GM18870 (cell line): ENCODE measurements around the gene CTNND2.
"Not testable (repeated sequence)": the region's sequence is repeated elsewhere in the genome, so short reads cannot be mapped to it uniquely, and the experiment has no call there.

ENCODE experiments used
- ATAC-seq: cut with Tn5 transposase; IDR thresholded peaks from one replicate; pipeline ENCODE4 v1.9.1; 2021; ENCODE audit warnings: moderate library complexity; ENCODE audit not compliant: unreplicated experiment

CTNND2 gene

GRCh38 chr5:11482011-11482410 lies 422.2 kb downstream of the CTNND2 start:
- no peak for ATAC-seq

- no peak for ATAC-seq
These were observed 426.5 kb downstream of the CTNND2 start for GRCh38 chr5:11477786-11478185.

DNA sequence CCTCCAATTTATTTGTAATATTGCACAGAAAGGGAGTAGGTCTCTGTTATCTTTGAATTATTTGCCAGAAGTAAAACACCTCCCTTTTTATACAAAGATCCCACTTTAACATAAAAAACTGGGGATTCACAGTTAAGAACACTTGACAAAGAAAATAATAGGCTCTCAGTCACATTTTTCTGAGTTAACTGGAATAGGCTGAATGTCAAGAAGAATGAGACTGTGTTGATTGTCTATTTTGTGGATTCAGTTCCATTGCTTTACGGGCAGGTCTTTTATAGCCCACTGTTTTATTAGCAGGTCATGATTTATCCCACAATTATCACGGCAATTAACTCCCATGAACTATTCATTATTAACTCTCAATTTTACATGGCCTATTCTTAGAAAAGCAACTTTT lies 427.4 kb downstream of the CTNND2 start:
- ATAC-seq = no peak

DNA sequence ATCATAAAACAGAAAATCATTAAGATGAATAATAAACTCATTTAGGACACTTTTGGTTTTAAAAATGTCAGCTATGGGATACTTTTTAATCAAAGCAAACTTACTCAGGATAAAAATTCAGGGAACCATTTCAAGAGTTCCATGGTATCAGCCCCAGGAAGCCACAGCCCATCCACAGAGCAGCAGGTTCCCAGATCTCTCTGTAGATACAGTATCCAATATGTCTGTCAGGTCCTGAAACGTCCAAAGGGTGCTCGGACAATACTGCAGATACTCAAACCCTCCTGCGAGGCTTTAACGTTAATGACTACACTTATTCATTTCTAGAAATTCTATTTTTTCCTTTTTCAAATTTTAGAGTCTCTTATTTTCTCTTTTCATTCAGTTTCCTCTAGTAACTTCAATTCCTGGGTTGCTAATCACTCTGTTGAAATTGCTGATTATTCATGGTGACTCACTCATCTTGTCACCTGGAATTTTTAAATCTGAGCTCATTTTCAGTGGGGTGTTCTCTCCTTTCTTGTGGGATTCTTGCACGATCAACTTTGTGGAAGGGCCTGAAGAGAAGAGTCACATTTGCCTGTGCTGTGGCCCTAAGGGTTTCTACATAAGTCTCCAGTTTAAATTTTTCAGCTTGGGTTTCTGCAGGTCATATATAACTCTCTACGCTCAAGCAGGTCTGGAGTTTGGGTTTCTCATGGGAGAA lies 435.8 kb downstream of the CTNND2 start:
- ATAC-seq = no peak

GRCh38 chr5:11467588-11467987 lies 436.7 kb downstream of the CTNND2 start:
- ATAC-seq = no peak

GRCh38 chr5:11459716-11460115 lies 444.5 kb downstream of the CTNND2 start:
- ATAC-seq = no peak

DNA sequence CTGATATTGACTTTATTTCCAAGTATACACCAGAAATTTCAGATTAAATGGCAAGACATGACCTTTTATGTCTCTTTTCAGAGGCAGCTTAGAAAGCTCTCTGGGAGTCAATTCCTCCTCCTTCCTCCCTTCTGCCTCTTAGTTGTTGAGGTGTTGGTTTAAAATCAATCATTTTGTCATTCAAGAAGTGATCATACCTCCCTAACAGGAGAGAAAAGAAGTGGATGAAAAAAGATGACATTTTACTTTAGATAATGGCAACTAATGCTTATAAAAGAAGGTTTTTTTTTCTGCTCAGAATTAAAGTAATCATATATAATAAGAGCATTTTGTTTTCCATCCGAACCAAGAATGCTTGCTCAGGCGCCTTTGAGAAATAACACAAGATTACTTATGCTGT lies 448.7 kb downstream of the CTNND2 start:
- ATAC-seq = no peak

GRCh38 chr5:11452852-11453251 lies 451.4 kb downstream of the CTNND2 start:
- ATAC-seq = no peak

DNA sequence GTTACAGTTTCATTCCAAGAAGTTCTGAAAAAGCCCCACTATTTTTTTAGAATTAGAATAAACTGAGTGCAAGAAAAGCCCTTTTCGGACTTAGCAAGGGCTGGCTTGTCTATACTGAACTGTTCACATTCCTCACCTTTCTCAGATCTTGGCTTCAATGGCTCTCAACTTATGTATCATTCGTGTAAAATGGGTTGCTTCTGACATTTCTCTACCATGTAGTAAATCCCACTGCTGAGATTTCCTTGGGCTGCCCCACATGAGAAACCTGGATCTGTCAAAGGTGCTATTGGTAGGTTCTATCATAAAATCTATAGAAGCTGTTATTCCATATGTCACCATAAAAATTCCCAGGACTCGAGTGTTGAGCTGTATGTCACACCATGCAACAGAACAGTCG lies 454.3 kb downstream of the CTNND2 start:
- ATAC-seq = no peak

GRCh38 chr5:11449217-11449616 lies 455.0 kb downstream of the CTNND2 start:
- ATAC-seq = no peak

DNA sequence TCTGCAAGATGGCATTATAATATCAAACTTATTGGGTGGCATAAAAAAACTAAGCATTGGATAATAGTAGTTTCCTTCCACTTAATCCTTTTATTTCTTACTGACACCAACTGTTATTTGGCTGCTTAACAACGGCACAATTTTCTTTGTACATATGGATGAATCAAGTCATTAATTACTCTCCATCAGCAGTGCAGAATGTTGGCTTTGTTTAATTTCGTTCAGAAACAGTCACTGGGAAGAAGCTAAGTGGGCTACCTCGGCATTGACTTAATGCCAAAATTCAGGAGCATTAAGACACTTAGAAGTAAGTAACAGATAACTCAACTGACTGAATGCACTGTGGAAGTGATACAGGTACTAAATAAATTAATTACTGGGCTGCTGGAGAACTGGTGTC lies 460.4 kb downstream of the CTNND2 start:
- ATAC-seq = no peak

GRCh38 chr5:11432116-11432515 lies 472.1 kb downstream of the CTNND2 start:
- no peak for ATAC-seq

GRCh38 chr5:11429254-11429653 lies 475.0 kb downstream of the CTNND2 start:
- no peak for ATAC-seq

- ATAC-seq = no peak
These were observed 476.7 kb downstream of the CTNND2 start for GRCh38 chr5:11427569-11427968.

GRCh38 chr5:11426442-11426841 lies 477.8 kb downstream of the CTNND2 start:
- no peak for ATAC-seq

- ATAC-seq = no peak
These were observed 481.9 kb downstream of the CTNND2 start for GRCh38 chr5:11422342-11422741.

DNA sequence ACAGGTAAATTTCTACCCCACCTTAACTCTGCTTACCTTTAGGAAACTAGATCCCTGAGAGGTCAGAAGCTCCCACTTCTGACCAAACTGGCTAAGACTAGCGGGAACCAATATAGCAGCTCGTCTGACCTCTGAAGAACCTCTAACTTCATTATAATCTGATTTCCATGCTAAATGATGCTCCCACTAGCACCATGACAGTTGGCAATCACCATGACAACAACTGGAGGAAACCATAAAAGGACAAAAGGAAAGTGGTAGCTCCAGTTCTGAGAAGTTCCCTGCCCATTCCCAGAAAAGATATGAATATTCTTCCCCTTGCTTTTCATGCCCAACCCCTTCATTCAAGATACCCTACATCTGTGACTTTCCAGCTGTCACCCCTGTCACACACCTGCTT lies 483.3 kb downstream of the CTNND2 start:
- ATAC-seq = no peak

- no peak for ATAC-seq
These were observed 488.5 kb downstream of the CTNND2 start for GRCh38 chr5:11415751-11416150.

GRCh38 chr5:11414732-11415131 lies 489.5 kb downstream of the CTNND2 start:
- not testable (repeated sequence) for ATAC-seq

- no peak for ATAC-seq
These were observed 492.6 kb downstream of the CTNND2 start for GRCh38 chr5:11411621-11412020.

DNA sequence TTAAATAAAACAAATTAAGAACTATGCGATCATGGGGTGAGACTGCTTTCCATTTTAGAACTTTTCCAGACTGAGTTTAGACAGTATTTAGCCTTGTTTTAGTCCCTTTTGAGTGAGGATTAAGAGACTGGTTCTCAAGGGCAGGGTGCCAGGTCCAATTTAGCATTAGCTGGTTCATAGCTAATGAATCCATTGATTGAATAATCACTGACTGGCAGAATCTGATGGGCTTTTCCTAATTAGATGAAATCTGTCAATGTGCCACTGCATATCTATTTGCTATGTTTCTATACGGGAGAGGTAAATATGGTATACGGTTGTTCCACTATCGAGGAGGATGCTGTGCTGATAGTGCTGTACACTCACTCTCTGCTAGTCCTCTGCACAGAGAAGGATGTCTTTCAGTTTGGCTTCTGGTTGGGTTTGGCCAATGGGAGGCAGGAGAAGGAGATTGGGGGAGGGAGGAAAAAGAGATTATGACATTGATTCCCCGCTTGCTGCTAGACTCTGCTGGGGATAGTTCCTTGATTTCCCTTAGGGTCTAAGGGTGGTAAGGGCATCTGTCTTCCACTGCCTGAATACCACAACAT lies 496.6 kb downstream of the CTNND2 start:
- no peak for ATAC-seq

- ATAC-seq = no peak
These were observed 503.9 kb downstream of the CTNND2 start for GRCh38 chr5:11400316-11400715.

DNA sequence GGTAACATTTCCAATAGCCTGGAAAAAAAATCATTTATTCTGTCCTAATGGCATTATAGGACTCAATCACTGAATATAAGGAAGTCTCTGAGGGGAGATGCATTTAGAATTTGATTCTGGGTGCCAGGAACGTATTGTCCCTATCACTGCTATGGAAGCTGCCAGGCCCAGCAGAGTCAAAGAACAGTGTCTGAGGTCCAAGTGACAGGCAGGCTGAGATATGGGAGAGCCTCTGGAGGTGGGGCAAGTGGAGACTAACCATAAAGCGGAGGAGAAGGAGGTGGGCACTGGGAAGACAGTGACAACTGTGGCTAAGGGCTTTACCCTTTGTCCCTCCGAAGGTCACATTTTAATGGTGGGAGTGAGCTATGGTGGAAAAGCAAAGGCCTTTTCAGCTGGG lies 505.5 kb downstream of the CTNND2 start:
- no peak for ATAC-seq
